K562 (cell line): Measurements from ENCODE around the gene MICU1. TPM values are rescaled to one million over a fixed set of nuclear protein-coding genes. Genes with fewer than 3 reads are reported as not detected.

ENCODE experiments used
- BACH1 ChIP-seq: fragments of 200-800 bp; sonication (Bioruptor generic); IDR thresholded peaks from 2 replicates; pipeline ENCODE4 v1.6.1; 2016; ENCODE audit warnings: missing genetic modification characterization, missing compliant biosample characterization
- BDP1 ChIP-seq: IDR thresholded peaks from 3 replicates; pipeline ENCODE4 v1.6.1; 2011; ENCODE audit not compliant: insufficient read length, insufficient read depth
- CBX1 ChIP-seq: sonication (generic); IDR thresholded peaks from 2 replicates; pipeline ENCODE4 v1.6.1; 2016; ENCODE audit warnings: antibody characterized with exemption, low read depth, mild to moderate bottlenecking
- CBX2 ChIP-seq: fragments of 200-600 bp; sonication (generic); IDR thresholded peaks from one replicate; pipeline ENCODE4 v1.6.1; 2012; ENCODE audit warnings: mild to moderate bottlenecking, low read length, inconsistent platforms; ENCODE audit not compliant: insufficient read depth, poor library complexity, severe bottlenecking
- CSDE1 ChIP-seq, 2 experiments: fragments of 450-650 bp; IDR thresholded peaks; 2 replicates each; pipeline ENCODE4 v1.6.1; 2016; ENCODE audit warnings: mild to moderate bottlenecking in 1 of 2
- CTBP1 ChIP-seq: fragments of 450-650 bp; IDR thresholded peaks from 2 replicates; pipeline ENCODE4 v1.6.1; 2016; ENCODE audit warnings: borderline replicate concordance
- DDX20 ChIP-seq: fragments of 450-650 bp; IDR thresholded peaks from 2 replicates; pipeline ENCODE4 v1.6.1; 2016; ENCODE audit warnings: missing genetic modification characterization, low read depth, mild to moderate bottlenecking, missing compliant biosample characterization, moderate library complexity
- DMBX1 ChIP-seq: fragments of 250-450 bp; sonication (Bioruptor Pico); IDR thresholded peaks from 2 replicates; pipeline ENCODE4 v1.8.0; 2022; ENCODE audit warnings: inconsistent platforms, mild to moderate bottlenecking, moderate library complexity, borderline replicate concordance
- FOXJ2 ChIP-seq: fragments of 200-800 bp; sonication (Bioruptor generic); IDR thresholded peaks from 2 replicates; pipeline ENCODE4 v1.6.1; 2016; ENCODE audit warnings: missing genetic modification characterization, missing compliant biosample characterization
- FOXP1 ChIP-seq: sonication (generic); formaldehyde crosslinking; IDR thresholded peaks from 2 replicates; pipeline ENCODE4 v1.8.0; 2022; ENCODE audit warnings: mild to moderate bottlenecking, missing genetic modification reagents
- GATAD2B ChIP-seq: fragments of 450-650 bp; IDR thresholded peaks from 2 replicates; pipeline ENCODE4 v1.6.1; 2017; ENCODE audit warnings: mild to moderate bottlenecking, borderline replicate concordance
- HNRNPL ChIP-seq: fragments of 200-400 bp; formaldehyde crosslinking; IDR thresholded peaks from 2 replicates; pipeline ENCODE4 v1.6.1; 2017; ENCODE audit warnings: low read depth, mild to moderate bottlenecking, low read length
- HNRNPLL ChIP-seq: fragments of 200-400 bp; formaldehyde crosslinking; IDR thresholded peaks from 2 replicates; pipeline ENCODE4 v1.6.1; 2017; ENCODE audit warnings: low read length, low read depth, mild to moderate bottlenecking; ENCODE audit not compliant: poor library complexity, severe bottlenecking
- HOXB6 ChIP-seq: fragments of 250-450 bp; sonication (Bioruptor Pico); IDR thresholded peaks from 2 replicates; pipeline ENCODE4 v1.5.1; 2022; ENCODE audit warnings: mild to moderate bottlenecking, borderline replicate concordance
- NFATC3 ChIP-seq: fragments of 450-650 bp; IDR thresholded peaks from 2 replicates; pipeline ENCODE4 v1.6.1; 2017; ENCODE audit warnings: mild to moderate bottlenecking
- NFIX ChIP-seq: fragments of 250-450 bp; sonication (Bioruptor Pico); IDR thresholded peaks from 2 replicates; pipeline ENCODE4 v1.4.0; 2020; ENCODE audit warnings: low read depth, mild to moderate bottlenecking, moderate library complexity
- NR1H2 ChIP-seq: sonication (generic); formaldehyde crosslinking; IDR thresholded peaks from 2 replicates; pipeline ENCODE4 v1.4.0; 2020; ENCODE audit warnings: mild to moderate bottlenecking, missing genetic modification reagents
- PTBP1 ChIP-seq: fragments of 200-400 bp; formaldehyde crosslinking; IDR thresholded peaks from 2 replicates; pipeline ENCODE4 v1.6.1; 2017; ENCODE audit warnings: low read depth, low read length
- SIRT6 ChIP-seq: IDR thresholded peaks from one replicate; pipeline ENCODE4 v1.6.1; 2012; ENCODE audit warnings: low read depth, mild to moderate bottlenecking, control low read depth, inconsistent platforms, low read length, moderate library complexity
- TFAM ChIP-seq: fragments of 250-450 bp; sonication (Bioruptor Pico); conservative IDR thresholded peaks from 2 replicates; pipeline ENCODE4 v1.5.0; 2021; ENCODE audit warnings: mild to moderate bottlenecking, moderate library complexity
- ZNF121 ChIP-seq: sonication (generic); formaldehyde crosslinking; conservative IDR thresholded peaks from 2 replicates; pipeline ENCODE4 v1.8.0; 2022; ENCODE audit warnings: missing genetic modification reagents
- ZNF3 ChIP-seq: fragments of 250-450 bp; sonication (Bioruptor Pico); IDR thresholded peaks from 2 replicates; pipeline ENCODE4 v1.5.0; 2021; ENCODE audit warnings: mild to moderate bottlenecking, moderate library complexity
- ZNF766 ChIP-seq: fragments of 200-800 bp; sonication (Bioruptor generic); conservative IDR thresholded peaks from 2 replicates; pipeline ENCODE4 v1.6.1; 2016; ENCODE audit warnings: missing genetic modification characterization, missing compliant biosample characterization
- polyA plus RNA-seq, 8 experiments: library from polyadenylated mRNA; depleted of rRNA in 4 of 8; stranded (reverse) in 5 of 8; unstranded in 3 of 8; fragments of >200 nt; fragmentation: Nextera tagmentation in 2 of 8; fragmentation: Illumina TruSeq in 1 of 8; extraction: Ambion mirVana in 2 of 8; extraction: Trizol in 1 of 8; gene quantifications; 2 replicates each; pipeline versions ENCODE4 v1.2.1 to v1.2.3, GENCODE V29; 2011 to 2014; ENCODE audit warnings: inconsistent platforms in 1 of 8, missing spikeins in 1 of 8
- total RNA-seq, 7 experiments: library from RNA; depleted of rRNA in 6 of 7; stranded (reverse); fragments of >200 nt in 6 of 7; fragmentation: Illumina TruSeq in 2 of 7; extraction: Trizol in 2 of 7; gene quantifications; 2 replicates each; pipeline versions ENCODE4 v1.2.1 to v1.2.3, GENCODE V29; 2011 to 2021; ENCODE audit warnings: low replicate concordance in 1 of 7
- TF ChIP-seq, protein P1 (sequence below): conservative IDR thresholded peaks from 2 replicates; pipeline ENCODE4 v1.6.1; 2011; ENCODE audit warnings: low read depth, mild to moderate bottlenecking, low read length; ENCODE audit not compliant: control insufficient read depth
- TF ChIP-seq, protein P2 (sequence below): sonication (generic); formaldehyde crosslinking; IDR thresholded peaks from 2 replicates; pipeline ENCODE4 v1.8.0; 2022; ENCODE audit warnings: missing genetic modification reagents, mild to moderate bottlenecking, borderline replicate concordance
- TF ChIP-seq, protein P3 (sequence below): sonication (generic); formaldehyde crosslinking; IDR thresholded peaks from 2 replicates; pipeline ENCODE4 v1.8.1; 2023; ENCODE audit warnings: mild to moderate bottlenecking, missing genetic modification reagents, moderate library complexity

MICU1 gene
- total and polyA plus RNA-seq, 9 of the 15 experiments (the other 6 are each of a cell fraction or from before 2014, with no cell fraction given) = 29.3 to 76.8 (median 48.4) TPM

DNA sequence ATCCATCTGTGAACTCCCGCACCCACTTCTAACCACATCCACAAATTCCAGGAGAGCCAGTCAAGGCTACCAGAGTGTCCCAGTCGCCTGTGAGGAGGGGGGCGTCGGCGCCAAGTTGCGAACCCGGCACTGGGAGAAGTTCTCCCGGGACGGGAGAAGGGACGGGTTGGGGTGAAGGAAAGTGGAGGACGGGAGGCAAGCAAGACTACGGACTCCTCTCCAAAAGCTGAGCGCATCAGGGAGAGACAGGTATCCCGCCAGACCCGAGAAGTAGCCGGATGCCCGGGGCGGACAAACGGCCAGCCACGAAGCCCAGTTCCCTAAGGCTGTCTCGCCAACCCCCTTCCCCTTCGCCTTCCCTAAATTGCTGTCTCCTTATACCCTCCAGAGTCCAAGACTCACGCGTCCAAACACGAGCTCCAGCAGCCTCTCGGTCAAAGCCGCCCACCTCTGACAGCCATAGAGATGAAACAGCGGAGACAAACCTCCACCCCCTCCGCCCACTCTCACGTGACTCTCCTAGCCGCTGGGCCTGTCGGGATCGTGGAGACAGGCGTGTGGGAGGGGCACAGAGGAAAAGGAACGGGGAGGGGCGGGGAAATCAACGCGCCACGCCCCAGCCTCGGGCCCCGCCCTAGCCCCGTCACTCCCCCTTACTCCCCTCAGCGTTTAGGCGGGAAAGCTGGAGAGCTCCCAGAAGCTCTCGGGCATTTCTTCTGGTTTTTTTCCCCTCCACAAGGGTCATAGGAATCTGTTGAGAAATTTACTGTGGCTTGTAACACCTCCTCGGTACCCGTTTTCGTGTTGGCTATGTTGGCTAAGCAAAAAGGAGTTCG, at the start of gene MICU1 (continued):
- TF ChIP-seq CBX1 = peak; percentile 67; the same call in 1 of the 2 replicates
- TF ChIP-seq, protein P1, sequence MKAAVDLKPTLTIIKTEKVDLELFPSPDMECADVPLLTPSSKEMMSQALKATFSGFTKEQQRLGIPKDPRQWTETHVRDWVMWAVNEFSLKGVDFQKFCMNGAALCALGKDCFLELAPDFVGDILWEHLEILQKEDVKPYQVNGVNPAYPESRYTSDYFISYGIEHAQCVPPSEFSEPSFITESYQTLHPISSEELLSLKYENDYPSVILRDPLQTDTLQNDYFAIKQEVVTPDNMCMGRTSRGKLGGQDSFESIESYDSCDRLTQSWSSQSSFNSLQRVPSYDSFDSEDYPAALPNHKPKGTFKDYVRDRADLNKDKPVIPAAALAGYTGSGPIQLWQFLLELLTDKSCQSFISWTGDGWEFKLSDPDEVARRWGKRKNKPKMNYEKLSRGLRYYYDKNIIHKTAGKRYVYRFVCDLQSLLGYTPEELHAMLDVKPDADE = peak; percentile 76; the same call in 1 of the 2 replicates
- TF ChIP-seq CTBP1 = peak; percentile 79
- no peak for TF ChIP-seq ZNF121 (CRISPR knock-in tag)
- no peak for TF ChIP-seq CSDE1 (IDR thresholded peaks at IDR 0.05)
- no peak for TF ChIP-seq SIRT6
- TF ChIP-seq GATAD2B = no peak
- TF ChIP-seq NFIX (CRISPR knock-in tag) = no peak
- TF ChIP-seq BDP1 = no peak
- no peak for TF ChIP-seq ZNF3 (CRISPR knock-in tag)
- TF ChIP-seq PTBP1 = no peak
- TF ChIP-seq HNRNPL = no peak
- TF ChIP-seq HNRNPLL = peak; percentile 49
- TF ChIP-seq DMBX1 (CRISPR knock-in tag) = 0 out of 2 replicates have a peak, but pooled peaks have one; percentile 20
- TF ChIP-seq, protein P2, sequence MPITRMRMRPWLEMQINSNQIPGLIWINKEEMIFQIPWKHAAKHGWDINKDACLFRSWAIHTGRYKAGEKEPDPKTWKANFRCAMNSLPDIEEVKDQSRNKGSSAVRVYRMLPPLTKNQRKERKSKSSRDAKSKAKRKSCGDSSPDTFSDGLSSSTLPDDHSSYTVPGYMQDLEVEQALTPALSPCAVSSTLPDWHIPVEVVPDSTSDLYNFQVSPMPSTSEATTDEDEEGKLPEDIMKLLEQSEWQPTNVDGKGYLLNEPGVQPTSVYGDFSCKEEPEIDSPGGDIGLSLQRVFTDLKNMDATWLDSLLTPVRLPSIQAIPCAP (CRISPR knock-in tag) = no peak
- no peak for TF ChIP-seq TFAM (CRISPR knock-in tag)
- TF ChIP-seq, protein P3, sequence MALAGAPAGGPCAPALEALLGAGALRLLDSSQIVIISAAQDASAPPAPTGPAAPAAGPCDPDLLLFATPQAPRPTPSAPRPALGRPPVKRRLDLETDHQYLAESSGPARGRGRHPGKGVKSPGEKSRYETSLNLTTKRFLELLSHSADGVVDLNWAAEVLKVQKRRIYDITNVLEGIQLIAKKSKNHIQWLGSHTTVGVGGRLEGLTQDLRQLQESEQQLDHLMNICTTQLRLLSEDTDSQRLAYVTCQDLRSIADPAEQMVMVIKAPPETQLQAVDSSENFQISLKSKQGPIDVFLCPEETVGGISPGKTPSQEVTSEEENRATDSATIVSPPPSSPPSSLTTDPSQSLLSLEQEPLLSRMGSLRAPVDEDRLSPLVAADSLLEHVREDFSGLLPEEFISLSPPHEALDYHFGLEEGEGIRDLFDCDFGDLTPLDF (CRISPR knock-in tag) = peak; percentile 89
- TF ChIP-seq DDX20 (tag) = no peak
- TF ChIP-seq FOXJ2 (tag) = no peak
- TF ChIP-seq HOXB6 (CRISPR knock-in tag) = no peak
- 0 out of 2 replicates have a peak, but pooled peaks have one; percentile 60 for TF ChIP-seq FOXP1 (CRISPR knock-in tag)
- TF ChIP-seq NR1H2 (CRISPR knock-in tag) = no peak
- TF ChIP-seq ZNF766 = 0 out of 2 replicates have a peak, but pooled peaks have one; percentile 26
- TF ChIP-seq BACH1 (tag) = no peak
- TF ChIP-seq CBX2 = no peak
- no peak for TF ChIP-seq NFATC3
